GM18507 (cell line): ENCODE results near the gene RABGAP1L.
A peak's percentile ranks its signal among the peaks of the same experiment; 100 is the strongest.
"Not testable (repeated sequence)": the region's sequence is repeated elsewhere in the genome, so short reads cannot be mapped to it uniquely, and the experiment has no call there.

Source experiments
- DNase-seq: peaks from one replicate; pipeline ENCODE4 v3.0.0; 2011; ENCODE audit warnings: low read depth; ENCODE audit not compliant: insufficient read length; ENCODE audit errors: extremely low spot score
- FAIRE-seq: peaks from 2 replicates; lab custom pipeline; 2011; peaks lifted over from hg19 to GRCh38; lab: Jason Lieb, UNC

RABGAP1L gene

DNA sequence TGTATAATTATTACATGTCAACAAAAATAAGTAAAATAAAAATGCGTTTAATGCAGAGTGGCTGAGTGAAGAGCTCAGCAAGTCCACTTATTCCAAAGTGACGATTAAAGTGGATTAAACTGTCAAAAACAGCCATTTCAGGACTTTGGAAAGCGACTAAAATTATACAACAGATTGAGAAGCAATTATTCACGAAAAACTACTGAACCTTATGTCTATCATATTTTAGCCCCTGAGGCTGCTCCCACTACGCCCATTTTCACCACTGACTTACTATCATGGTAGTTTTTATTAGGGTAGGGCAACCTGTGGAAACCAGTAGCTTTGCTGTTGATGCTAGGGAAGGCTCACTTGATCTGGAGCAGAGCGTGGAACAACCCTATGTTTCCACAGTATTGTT lies 174.1 kb downstream of the RABGAP1L start:
- DNase-seq, result no peak
- FAIRE-seq, result no peak

DNA sequence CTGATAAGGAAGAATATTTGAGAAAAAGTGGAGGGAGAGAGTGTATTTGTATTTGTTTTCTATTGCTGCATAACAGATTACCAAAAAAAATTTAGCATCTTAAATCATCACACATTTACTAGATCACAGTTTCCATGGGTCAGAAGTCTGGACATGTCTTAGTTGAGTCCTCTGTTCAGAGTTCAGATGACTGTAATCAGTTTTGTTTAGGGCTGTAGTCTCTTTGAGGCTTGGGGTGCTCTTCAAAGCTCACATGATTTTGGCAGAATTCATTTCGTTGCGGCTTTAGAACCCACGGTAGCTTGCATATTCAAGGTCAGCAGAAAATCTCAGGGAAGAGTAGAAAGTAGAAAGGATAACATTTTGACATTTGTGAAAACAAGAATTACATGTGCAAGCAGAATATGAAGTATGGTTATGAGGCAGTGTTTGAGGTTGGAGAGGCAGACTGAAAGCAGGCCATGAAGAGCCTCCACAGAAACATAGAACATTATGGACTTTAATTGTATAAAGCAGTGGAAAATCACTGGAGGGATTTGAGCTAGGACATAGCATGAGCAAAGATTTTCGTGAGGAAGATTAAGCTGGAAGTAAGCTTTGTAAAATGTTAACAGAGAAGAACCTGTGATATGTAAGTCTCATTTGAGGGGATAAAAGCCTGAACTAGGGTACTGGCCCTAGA lies 177.8 kb downstream of the RABGAP1L start:
- FAIRE-seq (no peak), DNase-seq (no peak)

DNA sequence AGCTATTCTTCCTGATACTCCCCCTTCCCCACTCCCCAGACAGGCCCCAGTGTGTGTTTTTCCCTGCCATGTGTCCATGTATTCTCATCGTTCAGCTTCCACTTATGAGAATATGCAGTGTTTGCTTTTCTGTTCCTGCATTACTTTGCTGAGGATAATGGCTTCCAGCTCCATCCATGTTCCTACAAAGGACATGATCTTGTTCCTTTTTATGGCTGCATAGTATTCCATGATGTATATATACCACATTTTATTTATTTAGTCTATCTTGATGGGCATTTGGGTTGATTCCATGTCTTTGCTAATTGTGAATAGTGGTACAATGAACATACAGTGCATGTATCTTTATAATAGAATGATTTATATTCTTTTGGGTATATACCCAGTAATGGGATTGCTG lies 181.1 kb downstream of the RABGAP1L start:
- DNase-seq, FAIRE-seq: not testable (repeated sequence)

DNA sequence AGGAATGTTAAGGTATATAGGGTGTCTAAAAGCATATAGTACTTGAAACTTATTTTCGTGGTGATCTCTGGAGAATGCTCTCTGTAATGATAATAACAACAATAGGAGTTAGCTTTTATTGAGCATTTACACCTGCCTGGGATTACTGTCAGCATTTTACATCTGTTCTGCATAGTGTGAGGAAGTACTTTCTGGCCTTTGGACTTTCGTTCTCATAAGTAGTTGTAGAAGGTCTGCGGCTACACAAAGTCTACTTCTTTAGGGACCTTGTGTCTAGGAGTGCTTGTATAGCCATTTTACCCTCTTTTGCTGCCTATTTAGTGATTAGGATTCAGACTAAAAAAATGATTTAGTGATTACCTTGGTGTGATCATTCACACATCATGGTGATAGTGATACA lies 184.8 kb downstream of the RABGAP1L start:
- FAIRE-seq (peak; percentile 56), DNase-seq (no peak)

DNA sequence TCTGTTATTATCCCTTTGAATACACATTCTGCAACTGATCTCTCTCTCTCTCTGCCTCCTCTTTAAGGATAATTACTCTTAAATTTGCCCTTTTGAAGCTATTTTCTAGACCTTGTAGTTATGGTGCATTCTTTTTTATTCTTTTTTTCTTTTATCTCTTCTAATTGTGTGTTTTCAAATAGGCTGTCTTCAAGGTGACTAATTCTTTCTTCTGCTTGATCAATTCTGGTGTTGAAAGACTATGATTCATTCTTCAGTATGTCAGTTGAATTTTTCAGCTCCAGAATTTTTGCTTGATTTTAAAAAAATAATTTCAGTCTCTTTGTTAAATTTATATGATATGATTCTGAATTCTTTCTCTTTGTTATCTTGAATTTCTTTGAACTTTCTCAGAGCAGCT lies 192.8 kb downstream of the RABGAP1L start:
- no peak for DNase-seq
- FAIRE-seq, result no peak

DNA sequence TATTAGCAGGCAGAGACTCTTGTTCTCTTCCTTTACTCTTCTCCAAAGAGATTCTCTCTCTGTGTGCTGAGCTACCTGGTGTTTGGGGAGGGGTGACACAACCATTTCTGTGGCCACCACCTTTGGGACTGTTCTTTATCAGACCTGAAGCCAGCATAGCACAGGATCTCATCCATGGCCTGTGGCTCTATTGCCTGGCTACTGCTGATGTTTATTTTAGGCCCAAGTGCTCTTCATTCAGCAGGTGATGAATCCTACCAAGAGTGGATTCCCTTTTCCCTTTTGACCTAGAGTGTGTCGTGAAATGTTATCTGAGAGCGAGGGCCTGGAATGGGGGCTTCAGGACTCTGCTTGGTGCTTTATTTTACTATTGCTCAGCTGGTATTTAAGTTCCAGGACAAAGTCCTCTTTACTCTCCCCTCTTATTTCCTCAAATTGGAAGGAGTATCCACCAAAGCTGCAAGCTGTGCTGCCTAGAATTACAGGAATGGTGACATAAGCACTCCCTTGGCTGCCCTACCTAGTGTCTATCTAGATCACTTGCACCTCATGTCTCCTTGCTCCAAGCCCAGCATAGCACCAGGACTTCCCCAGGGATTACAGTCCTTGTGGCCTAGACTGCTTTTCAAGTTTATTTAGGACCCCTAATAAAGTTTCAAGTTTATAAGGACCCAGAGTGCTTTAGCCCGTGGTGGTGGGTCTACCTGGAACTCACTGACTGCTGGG lies 193.7 kb downstream of the RABGAP1L start:
- FAIRE-seq, result no peak
- no peak for DNase-seq

DNA sequence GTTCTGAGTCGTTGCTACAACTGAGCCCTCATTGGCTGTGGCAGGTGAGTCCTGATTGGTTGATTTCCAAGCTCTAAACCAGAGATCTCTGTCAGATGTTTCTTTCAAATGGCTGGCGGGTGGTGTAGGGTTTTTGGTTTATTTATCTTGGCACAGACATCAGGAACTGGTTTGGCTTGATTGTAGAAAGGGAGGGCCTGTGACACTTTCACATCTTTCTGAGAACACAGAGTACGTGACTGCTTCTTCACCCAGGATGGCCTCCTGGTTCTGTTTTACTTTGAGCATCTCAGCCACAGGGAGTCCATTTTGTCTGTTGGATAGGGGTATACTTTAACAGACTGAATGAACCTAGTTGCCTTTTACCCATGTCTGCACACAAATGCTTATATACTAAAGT lies 199.0 kb downstream of the RABGAP1L start:
- no peak for FAIRE-seq
- no peak for DNase-seq

DNA sequence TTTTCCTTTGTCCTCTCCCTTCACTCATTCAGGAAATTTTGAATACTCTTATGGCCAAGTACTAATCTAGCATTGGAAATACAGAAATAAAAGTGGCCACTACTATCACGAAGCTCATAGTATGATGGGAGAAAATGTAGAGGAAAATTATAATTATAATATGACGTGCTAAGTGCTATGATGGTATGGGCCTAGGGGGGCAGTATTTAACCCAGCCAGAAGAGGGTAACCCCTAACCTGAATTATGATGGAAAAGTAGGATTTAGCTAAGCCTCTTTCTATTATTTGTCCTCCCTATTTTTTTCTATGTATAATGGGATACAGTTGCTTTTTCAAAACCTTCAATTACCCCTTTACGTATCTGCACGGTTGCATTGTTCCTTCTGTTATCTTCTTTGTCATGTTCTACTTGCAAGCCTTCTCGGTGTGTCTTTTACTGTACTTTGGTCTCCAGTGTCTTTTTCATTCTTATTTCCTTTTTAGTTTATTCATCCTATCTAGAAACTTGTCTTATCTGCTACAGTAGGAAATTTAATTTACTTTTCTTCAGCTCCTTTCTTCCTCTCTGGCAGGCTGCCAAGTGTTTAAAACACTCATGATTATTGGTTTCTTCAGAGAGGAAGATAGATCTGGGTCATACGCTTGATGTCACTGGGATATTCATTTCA lies 199.6 kb downstream of the RABGAP1L start:
- FAIRE-seq, result no peak
- no peak for DNase-seq

DNA sequence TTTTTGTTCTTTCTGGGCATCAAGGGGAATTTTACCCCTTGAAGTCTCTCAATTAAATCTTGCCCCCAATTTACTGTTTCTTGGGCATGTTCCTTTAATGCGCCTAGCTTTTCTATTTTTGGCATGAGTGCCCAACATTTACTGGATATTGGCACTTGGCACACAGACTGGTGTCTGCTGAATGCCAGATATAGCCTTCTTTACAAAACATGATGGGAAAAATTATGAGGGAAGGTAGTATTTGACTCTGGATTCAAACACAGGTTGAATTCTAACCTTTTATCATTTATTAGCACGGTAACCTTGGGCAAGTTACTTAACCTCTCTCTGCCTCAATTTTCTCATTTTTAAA lies 200.1 kb downstream of the RABGAP1L start:
- DNase-seq, result no peak
- FAIRE-seq, result no peak

DNA sequence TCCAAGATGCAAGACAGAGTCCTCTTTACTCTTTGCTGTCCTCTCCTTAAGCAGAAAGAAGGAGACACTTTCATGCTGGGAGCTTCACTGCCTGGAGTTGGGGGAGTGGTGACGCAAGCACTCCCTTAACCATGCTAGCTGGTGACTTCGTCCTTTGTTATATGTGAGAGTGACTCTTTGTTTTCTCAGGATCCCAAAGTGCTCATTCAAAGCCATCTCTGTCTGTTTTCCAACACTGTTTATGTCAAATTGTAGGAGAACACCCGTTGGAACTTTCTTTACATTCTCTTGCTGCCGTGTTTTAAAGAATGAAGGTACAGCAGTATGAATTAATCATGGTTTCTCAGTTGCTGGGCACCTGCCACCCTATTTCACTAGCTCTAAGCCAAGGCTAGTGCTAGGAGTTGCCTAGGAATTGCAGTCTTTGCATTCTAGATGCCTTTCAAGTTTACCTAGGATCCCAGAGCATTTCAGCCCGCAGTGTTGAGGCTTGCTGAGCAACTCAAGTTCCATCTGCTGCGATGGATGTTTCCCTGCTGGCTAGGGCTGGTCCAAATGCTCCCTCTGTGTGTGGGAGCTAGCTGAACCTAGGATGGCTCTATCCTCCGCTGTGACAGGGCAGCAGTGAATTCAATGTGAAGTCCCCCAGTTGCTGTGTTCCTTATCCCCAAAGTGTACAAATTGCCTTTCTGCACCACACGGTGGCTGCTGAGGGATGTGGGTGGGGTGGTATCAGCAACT lies 205.8 kb downstream of the RABGAP1L start:
- no peak for DNase-seq
- no peak for FAIRE-seq

DNA sequence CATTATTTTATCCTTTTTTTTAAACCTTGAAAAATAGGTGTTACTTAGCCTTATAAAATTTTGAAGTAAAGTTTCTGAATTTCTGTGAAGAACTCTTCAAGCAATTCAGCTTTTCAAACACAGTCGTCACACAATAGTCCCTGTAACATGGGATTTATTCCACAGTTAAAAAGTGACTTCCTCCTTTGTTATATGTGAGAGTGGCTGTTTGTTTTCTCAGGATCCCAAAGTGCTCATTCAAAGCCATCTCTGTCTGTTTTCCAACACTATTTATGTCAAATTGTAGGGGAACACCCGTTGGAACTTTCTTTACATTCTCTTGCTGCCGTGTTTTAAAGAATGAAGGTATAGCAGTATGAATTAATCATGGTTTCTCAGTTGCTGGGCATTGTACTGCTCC lies 207.6 kb downstream of the RABGAP1L start:
- FAIRE-seq (no peak), DNase-seq (no peak)

DNA sequence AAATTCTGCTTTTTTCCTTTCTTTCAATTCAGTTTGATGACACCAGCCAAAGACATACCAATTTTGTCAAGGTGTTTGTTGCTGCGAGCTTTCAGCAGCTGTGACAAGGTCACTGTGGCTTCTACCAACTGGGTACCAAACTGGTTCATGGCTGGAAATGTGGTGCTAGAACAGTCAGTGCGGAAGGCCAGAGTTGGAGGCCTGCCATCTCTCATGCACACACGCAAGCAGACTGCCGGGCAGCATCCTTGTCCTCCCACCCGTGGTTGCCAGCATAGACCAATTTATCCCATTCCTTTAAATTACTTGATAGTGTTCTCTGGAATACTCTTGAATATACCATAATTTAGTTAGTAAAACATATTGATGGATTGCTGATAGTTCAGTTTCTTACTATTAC lies 208.6 kb downstream of the RABGAP1L start:
- FAIRE-seq (no peak), DNase-seq (no peak)

DNA sequence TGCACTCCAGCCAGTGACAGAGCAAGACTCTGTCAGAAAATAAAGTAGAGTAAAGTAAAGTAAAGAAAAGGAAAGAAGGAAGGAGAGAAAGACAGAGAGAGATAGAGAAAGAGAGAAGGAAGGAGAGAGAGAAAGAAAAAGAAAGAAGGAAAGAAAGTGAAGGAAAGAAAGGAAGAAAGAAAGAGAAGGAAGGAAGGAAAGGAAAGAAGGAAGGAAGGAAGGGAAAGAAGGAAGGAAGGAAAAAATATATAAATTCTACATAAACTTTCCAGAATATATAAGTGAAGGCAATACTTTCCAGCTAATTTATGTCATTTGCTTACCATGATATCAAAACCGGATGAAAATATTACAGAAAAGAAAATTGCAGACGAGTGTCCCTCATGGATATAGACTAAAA lies 216.7 kb downstream of the RABGAP1L start:
- no peak for FAIRE-seq
- no peak for DNase-seq

DNA sequence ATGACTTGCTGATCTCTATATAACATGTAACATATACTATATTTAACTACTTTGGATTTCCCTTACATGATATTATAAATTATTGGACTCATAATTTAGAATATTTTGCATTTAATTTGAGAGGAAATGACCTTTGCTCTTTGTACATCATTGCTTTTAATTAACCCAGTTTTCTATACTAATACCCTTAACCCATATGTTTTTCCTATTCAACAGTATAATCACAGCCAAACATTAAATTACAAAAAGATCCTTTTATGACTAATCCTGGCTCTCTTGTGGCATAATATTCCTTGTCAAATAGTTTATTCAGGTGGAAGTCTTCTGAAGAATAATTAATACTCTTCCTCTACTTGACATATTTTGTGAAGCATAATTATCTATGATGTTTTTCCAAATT lies 232.4 kb downstream of the RABGAP1L start:
- no peak for DNase-seq
- FAIRE-seq, result no peak

DNA sequence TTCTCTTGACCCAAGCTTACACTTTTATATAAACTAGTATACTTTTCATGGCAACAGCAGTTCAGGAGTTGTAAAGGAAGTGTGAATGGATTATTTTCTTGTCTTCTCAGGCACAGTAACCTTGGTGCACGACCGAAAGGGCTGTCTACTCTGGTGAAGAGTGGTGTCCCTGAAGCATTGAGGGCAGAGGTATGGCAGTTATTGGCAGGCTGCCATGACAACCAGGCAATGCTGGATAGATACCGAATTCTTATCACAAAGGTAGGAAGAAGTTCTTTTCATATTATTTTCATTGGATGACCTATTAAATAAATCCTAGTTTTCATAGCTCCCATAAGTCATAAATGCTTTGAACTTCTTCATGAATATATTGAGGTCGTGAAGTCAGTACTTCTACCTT lies 234.6 kb downstream of the RABGAP1L start:
- DNase-seq, result no peak
- no peak for FAIRE-seq

DNA sequence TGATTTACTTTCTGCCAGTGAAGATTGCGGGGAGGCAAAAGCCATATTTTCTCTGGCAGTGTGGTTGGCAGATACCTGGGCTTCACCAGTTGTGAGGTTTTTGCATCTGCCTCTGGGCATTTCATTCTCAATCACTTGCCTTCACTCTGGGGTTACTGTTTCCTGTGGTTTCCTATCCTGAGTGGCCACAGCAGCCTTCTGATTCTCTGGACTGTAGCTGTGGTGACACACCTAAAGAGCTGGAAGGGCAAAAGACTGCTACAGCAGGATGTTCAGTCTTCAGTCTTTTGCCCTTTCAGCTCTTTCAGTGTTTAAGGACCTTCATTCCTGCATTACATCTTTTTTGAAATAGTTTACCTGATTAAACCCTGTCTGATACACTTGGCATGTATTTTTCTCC lies 237.9 kb downstream of the RABGAP1L start:
- no peak for FAIRE-seq
- no peak for DNase-seq

DNA sequence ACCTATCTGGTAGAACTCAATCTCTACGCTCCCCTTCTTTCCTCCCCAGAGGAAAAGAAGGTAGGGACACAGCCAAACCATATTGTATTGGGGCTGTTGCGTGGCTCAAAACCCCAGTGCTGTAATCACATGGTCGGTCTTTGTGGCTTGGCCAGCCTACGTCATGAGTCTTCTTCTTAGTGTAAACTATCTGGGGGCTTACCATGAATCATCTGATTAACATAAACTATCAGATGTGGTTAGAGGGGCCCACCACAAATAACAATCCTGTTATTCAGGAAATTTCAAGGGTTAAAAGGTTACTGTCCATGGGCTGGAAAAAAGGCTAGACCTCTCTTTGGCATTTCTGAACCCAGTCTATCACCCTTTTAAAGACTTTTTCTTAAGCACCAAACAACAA lies 238.9 kb downstream of the RABGAP1L start:
- DNase-seq (no peak), FAIRE-seq (no peak)

DNA sequence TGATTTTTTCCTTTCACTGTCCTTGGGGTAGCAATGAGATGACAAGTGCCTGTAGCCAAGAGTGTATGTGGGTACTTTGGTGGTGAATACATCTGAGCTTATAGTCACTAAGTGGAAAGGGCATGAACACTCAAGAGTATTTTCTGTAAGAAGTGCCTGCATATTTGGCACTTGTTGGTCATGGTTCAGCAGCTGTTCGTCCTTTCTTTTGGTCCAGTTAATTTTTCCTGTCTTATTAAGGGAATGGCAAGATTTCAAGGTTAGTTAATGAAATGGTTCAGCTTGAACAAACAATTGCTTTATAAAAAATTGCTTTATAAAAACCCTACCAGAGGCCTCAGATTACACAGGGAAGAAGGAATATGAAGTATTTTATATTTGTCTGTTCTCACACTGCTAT lies 239.9 kb downstream of the RABGAP1L start:
- FAIRE-seq, result no peak
- no peak for DNase-seq

DNA sequence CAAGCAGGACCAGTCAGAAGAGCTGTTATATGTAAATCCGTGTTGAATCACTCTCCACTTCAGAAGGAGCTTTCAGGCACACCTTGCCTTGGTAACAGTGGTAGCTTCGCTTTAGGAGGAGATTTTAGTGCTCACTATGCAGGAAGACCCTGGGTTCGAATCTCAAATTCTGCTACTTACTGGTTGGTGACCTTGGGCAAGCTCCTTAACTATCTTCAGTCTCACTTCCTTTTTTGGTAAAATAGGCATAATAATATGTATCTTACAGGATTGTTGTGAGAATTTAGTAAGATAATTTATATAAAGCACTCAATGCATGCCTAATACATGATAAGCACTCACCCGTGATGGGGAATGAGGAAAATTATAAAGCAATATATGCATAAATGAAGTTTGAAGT lies 241.8 kb downstream of the RABGAP1L start:
- no peak for FAIRE-seq

DNA sequence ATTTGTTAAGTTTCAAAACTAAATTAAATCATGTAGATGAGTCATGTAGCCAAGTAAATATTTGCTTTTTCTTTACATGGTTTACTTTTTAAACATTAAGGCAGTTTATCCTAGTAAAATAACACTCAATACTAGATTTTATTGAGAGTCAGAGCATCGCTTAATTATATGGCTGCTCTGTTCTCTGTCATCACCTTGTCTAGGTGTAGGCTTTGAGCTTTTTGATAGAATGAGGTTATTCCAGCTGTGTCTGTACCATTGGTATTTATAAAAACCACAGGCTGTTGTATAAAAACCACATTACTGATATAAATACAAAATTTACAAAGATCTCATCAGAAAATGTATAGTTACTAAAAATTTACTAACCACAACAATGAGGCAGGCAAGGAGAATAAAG lies 245.9 kb downstream of the RABGAP1L start:
- FAIRE-seq (no peak), DNase-seq (no peak)

More for the DNA sequence above, 241.8 kb downstream of the RABGAP1L start:
- DNase-seq, result no peak
